ENCODE results near the gene NFKBIE. TPM values are rescaled to one million over a fixed set of nuclear protein-coding genes. Genes with fewer than 3 reads are reported as not detected.

NFKBIE gene
- total RNA-seq, 6 experiments from 2014 or later = 4.2 to 6.7 (median 5.8) TPM

DNA sequence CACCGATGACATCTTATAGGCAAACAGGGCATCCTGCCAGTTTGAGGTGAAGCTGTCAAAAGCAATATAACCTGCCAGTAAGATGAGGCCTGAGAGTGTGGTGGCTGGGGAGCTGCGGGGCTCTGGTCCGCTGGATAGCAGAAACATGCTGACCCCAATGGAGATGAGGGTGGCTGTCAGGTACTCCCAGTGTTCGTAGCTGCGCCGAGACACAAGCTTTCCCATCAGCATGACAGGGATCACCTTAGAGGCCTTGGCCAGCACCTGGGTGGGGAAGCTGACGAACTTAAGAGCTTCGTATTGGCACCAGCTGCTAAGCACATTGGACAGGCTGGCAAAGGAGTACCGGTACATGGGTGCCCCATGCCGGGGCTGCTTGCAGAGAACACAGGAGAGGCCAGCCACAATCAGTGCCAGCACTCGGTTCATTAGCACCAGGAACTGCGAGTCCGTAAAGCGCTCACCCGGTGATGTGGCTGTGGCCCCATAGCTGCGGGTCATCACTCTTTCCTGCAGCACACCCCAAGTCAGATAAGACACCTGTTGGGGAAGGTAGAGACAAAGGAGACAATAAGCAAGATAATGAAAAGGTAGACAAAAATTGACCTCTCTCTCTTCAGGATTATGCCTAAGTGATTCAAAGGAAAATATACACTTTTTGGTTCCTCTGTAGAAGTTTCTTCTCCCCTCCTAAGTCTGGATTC, 10.1 kb downstream of the NFKBIE start:
- Mint-ChIP-seq H3K4me3 (peak overlapping the region; percentile 93), H3K36me3 (ENCODE audit: low read depth) (peaks cover 61% of the 10 kb centered on the region)
- DNase-seq = no peak

GRCh38 chr6:44254191-44255104, 10.9 kb downstream of the NFKBIE start:
- H3K4me3 Mint-ChIP-seq = peak overlapping the region; percentile 93
- no peak for TF ChIP-seq CTCF (IDR thresholded peaks at IDR 0.05)
- DNase-seq = no peak
- peaks cover 79% of the 10 kb centered on the region for H3K4me1 Mint-ChIP-seq (ENCODE audit: low read depth)
- H3K27ac Mint-ChIP-seq = peak overlapping the region; percentile 81
- H3K9me3 Mint-ChIP-seq = no peaks in the 10 kb centered on the region
- H3K27me3 Mint-ChIP-seq (ENCODE audit: insufficient read depth) = peaks cover 35% of the 10 kb centered on the region
- H3K36me3 Mint-ChIP-seq (ENCODE audit: low read depth) = peaks cover 69% of the 10 kb centered on the region

More for the DNA sequence above, 10.1 kb downstream of the NFKBIE start:
- Mint-ChIP-seq H3K4me1 (ENCODE audit: low read depth) (peaks cover 70% of the 10 kb centered on the region), H3K9me3 (no peaks in the 10 kb centered on the region), H3K27ac (peak overlapping the region; percentile 81), H3K27me3 (ENCODE audit: insufficient read depth) (peaks cover 31% of the 10 kb centered on the region)
- no peak for TF ChIP-seq CTCF (IDR thresholded peaks at IDR 0.05)

- Mint-ChIP-seq H3K36me3 (ENCODE audit: low read depth) (peaks cover 78% of the 10 kb centered on the region), H3K27ac (peak overlapping the region; percentile 51), H3K4me1 (ENCODE audit: low read depth) (peaks cover 88% of the 10 kb centered on the region), H3K4me3 (peak overlapping the region; percentile 27), H3K9me3 (no peaks in the 10 kb centered on the region), H3K27me3 (ENCODE audit: insufficient read depth) (peaks cover 35% of the 10 kb centered on the region)
- DNase-seq = peak; percentile 52
- TF ChIP-seq CTCF (IDR thresholded peaks at IDR 0.05) = peak; percentile 79
These were observed 11.8 kb downstream of the NFKBIE start for GRCh38 chr6:44253307-44254101.

GRCh38 chr6:44251576-44252524, 13.5 kb downstream of the NFKBIE start:
- peaks cover 84% of the 10 kb centered on the region for H3K4me1 Mint-ChIP-seq (ENCODE audit: low read depth)
- H3K4me3 Mint-ChIP-seq = no peak overlapping the region; the same call in 1 of the 2 replicates
- peaks cover 95% of the 10 kb centered on the region for H3K36me3 Mint-ChIP-seq (ENCODE audit: low read depth)
- peaks cover 33% of the 10 kb centered on the region for H3K27me3 Mint-ChIP-seq (ENCODE audit: insufficient read depth)
- TF ChIP-seq CTCF (IDR thresholded peaks at IDR 0.05) = no peak
- DNase-seq = no peak
- H3K27ac Mint-ChIP-seq = peak overlapping the region; percentile 98
- peaks cover 11% of the 10 kb centered on the region for H3K9me3 Mint-ChIP-seq

All from HFFc6 (cell line).